Trophoblast cell (in vitro differentiated cells and primary cell): ENCODE data around the gene TMEM63B.

Experiments used
- DNase-seq, 2 donors: peaks; one replicate each; pipeline ENCODE4 v3.0.0-alpha.2; 2016
- H2AFZ ChIP-seq: 2 replicates; pipeline ENCODE4 v1.6.1; 2013; ENCODE audit warnings: low read length, moderate library complexity, mild to moderate bottlenecking; ENCODE audit not compliant: insufficient read depth, poor library complexity
- H2AK5ac ChIP-seq: 2 replicates; pipeline ENCODE4 v1.6.1; 2013; ENCODE audit warnings: mild to moderate bottlenecking, low read length
- H2BK120ac ChIP-seq: 2 replicates; pipeline ENCODE4 v1.6.1; 2013; ENCODE audit warnings: low read length, mild to moderate bottlenecking, moderate library complexity; ENCODE audit not compliant: insufficient read depth, poor library complexity
- H2BK12ac ChIP-seq: 2 replicates; pipeline ENCODE4 v1.6.1; 2013; ENCODE audit warnings: mild to moderate bottlenecking, low read length, moderate library complexity
- H2BK5ac ChIP-seq: 2 replicates; pipeline ENCODE4 v1.6.1; 2013; ENCODE audit warnings: low read length, low read depth, moderate library complexity, mild to moderate bottlenecking; ENCODE audit not compliant: poor library complexity
- H3K14ac ChIP-seq: 2 replicates; pipeline ENCODE4 v1.6.1; 2013; ENCODE audit warnings: mild to moderate bottlenecking, low read length
- H3K18ac ChIP-seq: 2 replicates; pipeline ENCODE4 v1.6.1; 2013; ENCODE audit warnings: mild to moderate bottlenecking, low read length
- H3K23ac ChIP-seq: 2 replicates; pipeline ENCODE4 v1.6.1; 2013; ENCODE audit warnings: low read length
- H3K27ac ChIP-seq: 2 replicates; pipeline ENCODE4 v1.5.1; 2013; ENCODE audit warnings: low read depth, mild to moderate bottlenecking, inconsistent platforms, low read length, moderate library complexity
- H3K27me3 ChIP-seq: 2 replicates; pipeline ENCODE4 v1.6.1; 2013; ENCODE audit warnings: inconsistent platforms, mild to moderate bottlenecking, low read length, moderate library complexity; ENCODE audit not compliant: insufficient read depth
- H3K36me3 ChIP-seq, 2 experiments: 1 replicate in 1 of 2; 2 replicates in 1 of 2; pipeline ENCODE4 v1.6.1; 2013; ENCODE audit warnings: low read length in 2 of 2, mild to moderate bottlenecking in 2 of 2, moderate library complexity in 1 of 2; ENCODE audit not compliant: insufficient read depth in 2 of 2, control insufficient read depth in 1 of 2
- H3K4ac ChIP-seq: 2 replicates; pipeline ENCODE4 v1.6.1; 2013; ENCODE audit warnings: low read depth, mild to moderate bottlenecking, low read length, moderate library complexity
- H3K4me1 ChIP-seq, 2 experiments: 1 replicate in 1 of 2; 2 replicates in 1 of 2; pipeline ENCODE4 v1.6.1; 2013; ENCODE audit warnings: low read length in 2 of 2, mild to moderate bottlenecking in 2 of 2, moderate library complexity in 1 of 2; ENCODE audit not compliant: insufficient read depth in 2 of 2, control insufficient read depth in 1 of 2
- H3K4me2 ChIP-seq: 2 replicates; pipeline ENCODE4 v1.6.1; 2013; ENCODE audit warnings: inconsistent platforms, mild to moderate bottlenecking, low read length, moderate library complexity
- H3K4me3 ChIP-seq: 2 replicates; pipeline ENCODE4 v1.5.1; 2013; ENCODE audit warnings: mild to moderate bottlenecking, low read depth, low read length, inconsistent platforms
- H3K79me1 ChIP-seq: one replicate; pipeline ENCODE4 v1.6.1; 2013; ENCODE audit warnings: low read length
- H3K79me2 ChIP-seq: 2 replicates; pipeline ENCODE4 v1.6.1; 2013; ENCODE audit warnings: low read length, mild to moderate bottlenecking; ENCODE audit not compliant: control insufficient read depth, insufficient read depth, poor library complexity
- H3K9ac ChIP-seq: 2 replicates; pipeline ENCODE4 v1.6.1; 2013; ENCODE audit warnings: mild to moderate bottlenecking, low read length
- H3K9me3 ChIP-seq: 2 replicates; pipeline ENCODE4 v1.6.1; 2013; ENCODE audit warnings: low read depth, mild to moderate bottlenecking, control low read depth, inconsistent platforms, low read length; ENCODE audit not compliant: insufficient read depth
- H4K12ac ChIP-seq: 2 replicates; pipeline ENCODE4 v1.6.1; 2013; ENCODE audit warnings: low read depth, mild to moderate bottlenecking, low read length, moderate library complexity
- H4K8ac ChIP-seq: 2 replicates; pipeline ENCODE4 v1.6.1; 2013; ENCODE audit warnings: low read depth, mild to moderate bottlenecking, low read length, moderate library complexity
- H4K91ac ChIP-seq: one replicate; pipeline ENCODE4 v1.6.1; 2013; ENCODE audit warnings: low read depth, mild to moderate bottlenecking, low read length, moderate library complexity
- whole genome bisulfite sequencing: extraction: QIAGEN DNeasy Blood & Tissue Kit; methylation state at CpG from one replicate; pipeline ENCODE4 v1.1.7; 2013; ENCODE audit warnings: missing lambda C conversion rate; ENCODE audit not compliant: insufficient read length, insufficient coverage; ENCODE audit errors: extremely low coverage; 5-methylcytosine and 5-hydroxymethylcytosine counted together

Gene TMEM63B

DNA sequence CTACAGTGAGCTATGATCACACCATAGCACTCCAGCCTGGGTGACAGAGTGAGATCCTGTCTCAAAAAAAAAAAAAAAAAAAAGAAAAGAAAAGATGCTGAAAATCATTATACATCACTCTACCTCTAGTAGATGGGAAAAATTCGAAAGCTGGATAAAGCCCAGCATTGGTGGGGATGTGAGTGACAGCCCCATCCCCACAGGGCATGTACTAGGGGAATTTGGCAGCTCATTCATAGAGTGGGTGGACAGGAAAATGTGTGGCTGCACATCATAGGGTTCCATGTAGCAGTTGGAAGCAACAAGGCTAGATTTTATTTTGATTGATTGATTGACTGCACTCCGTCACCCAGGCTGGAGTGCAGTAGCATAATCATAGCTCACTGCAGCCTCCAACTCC is 42.1 kb upstream of the TMEM63B start:
- Histone ChIP-seq H3K9me3 (no peaks in the 10 kb centered on the region), H4K8ac (no peak overlapping the region), H3K18ac (no peak overlapping the region), H3K14ac (no peak overlapping the region), H3K9ac (no peak overlapping the region), H4K12ac (no peak overlapping the region), H3K27ac (no peak overlapping the region), H3K4ac (no peak overlapping the region), H3K4me3 (no peak overlapping the region), H2BK120ac (no peak overlapping the region), H3K79me1 (no peaks in the 10 kb centered on the region), H2AK5ac (no peak overlapping the region), H3K79me2 (no peaks in the 10 kb centered on the region), H3K23ac (no peak overlapping the region), H2BK12ac (no peak overlapping the region), H3K4me1 (peaks cover 0 to 4% of the 10 kb centered on the region in 2 experiments), H4K91ac (no peak overlapping the region), H2AFZ (no peak overlapping the region), H3K27me3 (no peaks in the 10 kb centered on the region), H2BK5ac (no peak overlapping the region), H3K4me2 (no peak overlapping the region), H3K36me3 (peaks cover 1 to 5% of the 10 kb centered on the region in 2 experiments)
- no peak for DNase-seq
- no CpG with 5 or more reads among the region's 2 CpGs for WGBS

DNA sequence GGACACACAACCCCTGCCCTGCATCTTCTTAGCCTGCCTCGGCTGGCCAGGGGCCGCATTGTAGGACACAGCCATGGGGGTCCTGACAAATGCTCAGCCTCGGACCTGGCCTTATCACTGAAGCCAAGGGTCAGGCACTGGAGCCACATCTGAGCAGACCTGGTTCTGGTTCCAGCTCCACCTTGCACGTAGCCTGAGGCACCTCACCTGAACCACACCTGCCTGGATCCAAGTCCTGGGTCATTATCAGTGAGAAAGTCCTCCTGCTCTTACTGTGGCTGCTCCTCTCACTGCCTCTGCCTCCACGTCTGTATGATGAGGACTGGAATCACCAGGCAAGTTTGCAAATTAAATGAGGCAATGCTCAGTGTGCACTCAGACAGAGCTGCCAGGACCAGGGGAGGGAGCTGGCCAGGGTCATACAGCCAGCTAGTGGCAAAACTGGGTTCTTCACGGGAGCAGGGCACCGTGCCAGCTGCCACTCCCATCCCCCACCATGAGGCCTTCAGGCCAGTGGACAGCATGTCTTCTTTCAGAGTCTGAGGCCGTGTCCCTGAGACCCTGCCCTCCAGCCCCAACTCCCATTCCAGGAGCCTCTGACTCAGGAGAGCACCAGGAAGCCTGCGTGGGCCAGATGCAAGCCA is 40.3 kb upstream of the TMEM63B start:
- H3K4ac ChIP-seq = no peak overlapping the region
- H2AFZ ChIP-seq = no peak overlapping the region
- no peak overlapping the region for H2BK120ac ChIP-seq
- H3K27me3 ChIP-seq = no peaks in the 10 kb centered on the region
- no CpG with 5 or more reads among the region's 9 CpGs for WGBS
- no peak overlapping the region for H2AK5ac ChIP-seq
- peaks cover 1 to 5% of the 10 kb centered on the region in 2 experiments for H3K36me3 ChIP-seq
- H2BK5ac ChIP-seq = no peak overlapping the region
- H4K91ac ChIP-seq = no peak overlapping the region
- H4K8ac ChIP-seq = no peak overlapping the region
- no peak overlapping the region for H3K14ac ChIP-seq
- H3K9ac ChIP-seq = no peak overlapping the region
- no peaks in the 10 kb centered on the region for H3K9me3 ChIP-seq
- DNase-seq = no peak
- H3K27ac ChIP-seq = no peak overlapping the region
- no peaks in the 10 kb centered on the region for H3K79me1 ChIP-seq
- H3K79me2 ChIP-seq = no peaks in the 10 kb centered on the region
- H2BK12ac ChIP-seq = no peak overlapping the region
- H3K4me1 ChIP-seq = peaks cover 0 to 4% of the 10 kb centered on the region in 2 experiments
- no peak overlapping the region for H3K4me3 ChIP-seq
- H3K18ac ChIP-seq = no peak overlapping the region
- H4K12ac ChIP-seq = no peak overlapping the region
- H3K4me2 ChIP-seq = no peak overlapping the region
- no peak overlapping the region for H3K23ac ChIP-seq

DNA sequence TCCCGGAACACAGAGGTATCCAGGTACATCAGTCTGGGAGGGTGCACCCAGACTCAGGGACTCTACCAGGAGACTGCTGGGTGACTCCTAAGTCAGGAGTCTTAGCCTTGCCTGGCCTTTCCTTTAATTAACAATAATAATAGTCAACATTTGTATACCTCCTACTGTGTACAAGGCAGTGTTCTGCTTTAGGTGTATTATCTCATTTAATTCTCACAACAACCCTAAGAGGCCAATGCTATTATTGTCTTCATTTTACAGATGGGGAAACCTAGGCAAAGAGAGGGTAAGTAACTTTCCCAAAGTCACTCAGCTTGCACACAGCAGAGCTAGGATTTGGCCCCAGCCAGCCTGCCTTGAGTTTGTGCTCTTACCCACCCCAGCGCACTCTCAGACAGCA is 39.7 kb upstream of the TMEM63B start:
- no peak overlapping the region for H2BK5ac ChIP-seq
- H2BK120ac ChIP-seq = no peak overlapping the region
- H3K4me1 ChIP-seq = peaks cover 0 to 4% of the 10 kb centered on the region in 2 experiments
- no peak overlapping the region for H3K27ac ChIP-seq
- no peak overlapping the region for H3K18ac ChIP-seq
- H4K91ac ChIP-seq = no peak overlapping the region
- DNase-seq = no peak
- H2BK12ac ChIP-seq = no peak overlapping the region
- H3K4ac ChIP-seq = no peak overlapping the region
- no peak overlapping the region for H4K12ac ChIP-seq
- no peak overlapping the region for H3K4me2 ChIP-seq
- H3K27me3 ChIP-seq = no peaks in the 10 kb centered on the region
- no peak overlapping the region for H2AFZ ChIP-seq
- H4K8ac ChIP-seq = no peak overlapping the region
- no peak overlapping the region for H2AK5ac ChIP-seq
- no peak overlapping the region for H3K9ac ChIP-seq
- WGBS = no CpG with 5 or more reads among the region's 2 CpGs
- peaks cover 1 to 5% of the 10 kb centered on the region in 2 experiments for H3K36me3 ChIP-seq
- no peaks in the 10 kb centered on the region for H3K9me3 ChIP-seq
- H3K14ac ChIP-seq = no peak overlapping the region
- H3K79me1 ChIP-seq = no peaks in the 10 kb centered on the region
- H3K23ac ChIP-seq = no peak overlapping the region
- no peak overlapping the region for H3K4me3 ChIP-seq
- H3K79me2 ChIP-seq = no peaks in the 10 kb centered on the region

- WGBS = no CpG with 5 or more reads among the region's 11 CpGs
- no peak overlapping the region for H3K4me2 ChIP-seq
- H2BK12ac ChIP-seq = no peak overlapping the region
- DNase-seq = no peak
- no peaks in the 10 kb centered on the region for H3K9me3 ChIP-seq
- H4K12ac ChIP-seq = no peak overlapping the region
- H2BK120ac ChIP-seq = no peak overlapping the region
- no peak overlapping the region for H3K9ac ChIP-seq
- no peak overlapping the region for H3K27ac ChIP-seq
- H4K91ac ChIP-seq = no peak overlapping the region
- H3K4me3 ChIP-seq = no peak overlapping the region
- H3K14ac ChIP-seq = no peak overlapping the region
- no peaks in the 10 kb centered on the region for H3K79me2 ChIP-seq
- no peak overlapping the region for H2BK5ac ChIP-seq
- H3K23ac ChIP-seq = no peak overlapping the region
- no peaks in the 10 kb centered on the region for H3K79me1 ChIP-seq
- no peaks in the 10 kb centered on the region for H3K27me3 ChIP-seq
- no peak overlapping the region for H4K8ac ChIP-seq
- H2AK5ac ChIP-seq = no peak overlapping the region
- peaks cover 1 to 5% of the 10 kb centered on the region in 2 experiments for H3K36me3 ChIP-seq
- peaks cover 0 to 4% of the 10 kb centered on the region in 2 experiments for H3K4me1 ChIP-seq
- no peak overlapping the region for H3K4ac ChIP-seq
- H2AFZ ChIP-seq = no peak overlapping the region
- H3K18ac ChIP-seq = no peak overlapping the region
Measured at GRCh38 chr6:44088827-44089590, 38.3 kb upstream of the TMEM63B start.
